Activated T-cell treated with anti-CD3 and anti-CD28 coated beads, Interleukin-2, amount 50 U/mL, for 72 hours (primary cell): ENCODE measurements around the gene IQUB. TPM values are rescaled to one million over a fixed set of nuclear protein-coding genes. Genes with fewer than 3 reads are reported as not detected.
"Not testable (repeated sequence)": the region's sequence is repeated elsewhere in the genome, so short reads cannot be mapped to it uniquely, and the experiment has no call there.

ENCODE experiments used
- ATAC-seq, 2 donors: fragments of 150-1000 bp; cut with Tn5 transposase; replicated peaks in 1 of 2; 2 replicates each; pipeline ENCODE4 v1.10.0; 2021; ENCODE audit warnings: moderate library complexity in 2 of 2, mild to moderate bottlenecking in 1 of 2
- DNase-seq, 2 donors: peaks; one replicate each; pipeline ENCODE4 v3.0.0; 2021 to 2022; ENCODE audit warnings: mixed read lengths in 1 of 2
- H3K27ac Mint-ChIP-seq: one replicate; pipeline ENCODE4 v1.8.0; 2022; ENCODE audit warnings: mild to moderate bottlenecking, moderate library complexity, mixed read lengths
- H3K27me3 Mint-ChIP-seq: one replicate; pipeline ENCODE4 v1.8.0; 2022; ENCODE audit warnings: low read depth, mixed read lengths
- H3K36me3 Mint-ChIP-seq, 2 donors: one replicate each; pipeline ENCODE4 v1.8.0; 2022; ENCODE audit warnings: mixed read lengths in 2 of 2, mild to moderate bottlenecking in 1 of 2; ENCODE audit not compliant: insufficient read depth in 2 of 2
- H3K4me1 Mint-ChIP-seq: one replicate; pipeline ENCODE4 v1.8.0; 2022; ENCODE audit warnings: low read depth, mixed read lengths
- H3K4me3 Mint-ChIP-seq, 2 donors: one replicate each; pipeline ENCODE4 v1.8.0; 2022; ENCODE audit warnings: mild to moderate bottlenecking in 2 of 2, mixed read lengths in 2 of 2, moderate library complexity in 2 of 2
- H3K9me3 Mint-ChIP-seq, 2 donors: one replicate each; pipeline ENCODE4 v1.8.0; 2022; ENCODE audit warnings: mixed read lengths in 2 of 2
- total RNA-seq, 2 donors: library from RNA; stranded (reverse); gene quantifications; one replicate each; pipeline ENCODE4 v1.2.3, GENCODE V29; 2022

IQUB gene
- total RNA-seq, 2 donors from 2014 or later: 0.10 TPM; not detected in 1

DNA sequence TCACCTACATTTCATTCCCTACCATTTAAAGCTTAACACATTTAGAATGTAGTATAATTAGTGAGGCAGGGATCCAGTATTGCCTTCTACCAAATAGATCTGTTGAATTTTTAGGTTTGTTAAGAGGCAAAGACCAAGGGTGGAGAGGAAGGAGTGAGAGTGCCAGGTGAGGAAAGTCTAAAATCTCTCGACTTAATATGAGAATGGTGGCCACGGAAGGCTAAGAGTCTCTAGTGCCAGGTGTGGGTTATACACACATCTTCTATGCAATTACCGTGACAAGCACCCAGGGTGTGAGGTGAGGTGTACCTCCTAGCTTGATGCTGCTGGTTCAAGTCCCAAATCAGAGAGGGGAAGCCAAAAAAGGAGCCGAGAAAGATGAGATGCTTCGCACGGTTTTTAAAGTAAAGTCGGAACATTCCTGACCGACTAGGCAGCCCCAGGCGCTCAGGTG is 439 bp downstream of the IQUB start:
- DNase-seq: peak; percentile 13 to 17
- no peak overlapping the region for H3K27ac Mint-ChIP-seq
- no peaks in the 10 kb centered on the region for H3K36me3 Mint-ChIP-seq
- ATAC-seq: peak; percentile 2 to 10
- H3K27me3 Mint-ChIP-seq: peaks cover 24% of the 10 kb centered on the region
- no peaks in the 10 kb centered on the region for H3K9me3 Mint-ChIP-seq
- H3K4me3 Mint-ChIP-seq: peak overlapping the region; percentile 87 to 95
- H3K4me1 Mint-ChIP-seq: peaks cover 39% of the 10 kb centered on the region

DNA sequence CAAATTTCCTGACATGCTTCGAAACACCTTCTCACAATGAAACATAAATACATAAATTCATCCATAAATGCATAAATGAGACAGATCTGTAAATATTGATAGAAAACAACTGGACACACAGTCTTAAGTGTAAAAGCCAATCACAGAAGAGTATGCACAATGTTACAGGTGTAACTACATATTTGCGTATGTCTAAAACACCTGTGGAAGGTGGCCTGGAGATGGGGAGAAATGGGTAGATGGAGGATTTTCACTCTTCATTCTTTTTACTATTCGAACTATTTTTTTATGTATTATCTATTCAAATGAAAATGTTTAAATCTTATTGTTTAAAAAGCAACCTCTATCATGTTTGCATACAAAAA is 860 bp downstream of the IQUB start:
- no peak overlapping the region for H3K27ac Mint-ChIP-seq
- no peaks in the 10 kb centered on the region for H3K9me3 Mint-ChIP-seq
- H3K4me3 Mint-ChIP-seq: peak overlapping the region; percentile 87 to 95
- no peak for DNase-seq
- H3K27me3 Mint-ChIP-seq: peaks cover 24% of the 10 kb centered on the region
- peaks cover 38% of the 10 kb centered on the region for H3K4me1 Mint-ChIP-seq
- no peaks in the 10 kb centered on the region for H3K36me3 Mint-ChIP-seq
- no peak for ATAC-seq

GRCh38 chr7:123532788-123533552 is 1.4 kb downstream of the IQUB start:
- peak overlapping the region; percentile 25 to 95 for H3K4me3 Mint-ChIP-seq
- not testable (repeated sequence) for H3K27ac Mint-ChIP-seq, H3K9me3 Mint-ChIP-seq, H3K36me3 Mint-ChIP-seq
- peaks cover 33% of the 10 kb centered on the region for H3K4me1 Mint-ChIP-seq
- peak; percentile 42 to 52 for ATAC-seq
- H3K27me3 Mint-ChIP-seq: peaks cover 24% of the 10 kb centered on the region
- DNase-seq: peak; percentile 36 to 49

DNA sequence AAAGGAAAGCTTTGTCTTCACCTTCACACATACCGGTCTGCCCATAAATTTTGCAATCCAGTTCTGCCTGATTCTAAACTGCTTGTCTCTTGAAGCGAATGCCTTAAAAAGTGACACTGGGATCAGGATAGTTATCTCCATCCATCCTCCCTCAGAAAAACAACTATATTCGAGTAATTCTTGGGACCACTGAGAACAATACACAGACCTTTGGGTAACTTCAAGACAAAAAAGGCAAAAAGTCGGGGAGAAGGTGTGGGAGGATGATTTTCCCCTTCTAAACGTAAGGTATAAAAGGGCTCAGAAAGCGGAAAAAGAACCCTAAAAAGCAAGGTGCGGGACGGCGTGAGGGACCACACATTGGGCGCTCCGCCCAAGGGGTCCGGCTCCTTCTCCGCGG is 2.1 kb downstream of the IQUB start:
- Mint-ChIP-seq H3K4me3 (peak overlapping the region; percentile 65 to 77), H3K4me1 (peaks cover 31% of the 10 kb centered on the region)
- H3K27ac Mint-ChIP-seq: not testable (repeated sequence)

GRCh38 chr7:123530035-123530591 is 4.3 kb downstream of the IQUB start:
- H3K4me3 Mint-ChIP-seq, H3K36me3 Mint-ChIP-seq, H3K27ac Mint-ChIP-seq, H3K9me3 Mint-ChIP-seq, ATAC-seq, DNase-seq: not testable (repeated sequence)
- Mint-ChIP-seq H3K27me3 (peaks cover 24% of the 10 kb centered on the region), H3K4me1 (peaks cover 25% of the 10 kb centered on the region)

More for the DNA sequence above, 2.1 kb downstream of the IQUB start:
- ATAC-seq: peak in 1 of 2 donors; percentile 2
- not testable (repeated sequence) for H3K9me3 Mint-ChIP-seq, H3K36me3 Mint-ChIP-seq, DNase-seq
- H3K27me3 Mint-ChIP-seq: peaks cover 24% of the 10 kb centered on the region

DNA sequence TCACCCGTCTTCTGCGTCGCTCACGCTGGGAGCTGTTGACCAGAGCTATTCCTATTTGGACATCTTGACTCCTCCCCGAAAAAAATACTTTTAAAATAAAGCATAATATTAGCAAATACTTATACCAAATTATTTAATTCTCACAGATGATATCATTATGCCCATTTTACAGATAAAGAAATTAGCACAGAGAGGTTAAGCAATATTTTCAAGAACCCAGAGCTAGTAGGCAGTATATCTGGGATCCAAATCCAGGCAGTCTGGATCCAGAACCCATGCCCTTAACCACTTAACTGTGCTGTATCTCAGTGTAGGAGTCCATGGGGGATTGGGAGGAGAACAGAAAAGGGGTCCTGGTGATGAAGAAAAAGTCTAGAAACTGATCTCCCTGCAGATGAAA is 6.1 kb downstream of the IQUB start:
- H3K36me3 Mint-ChIP-seq: no peaks in the 10 kb centered on the region
- no peak overlapping the region for H3K27ac Mint-ChIP-seq
- no peak overlapping the region for H3K4me3 Mint-ChIP-seq
- H3K27me3 Mint-ChIP-seq: peaks cover 14% of the 10 kb centered on the region
- no peaks in the 10 kb centered on the region for H3K9me3 Mint-ChIP-seq
- peaks cover 8% of the 10 kb centered on the region for H3K4me1 Mint-ChIP-seq
- no peak for ATAC-seq
- no peak for DNase-seq

DNA sequence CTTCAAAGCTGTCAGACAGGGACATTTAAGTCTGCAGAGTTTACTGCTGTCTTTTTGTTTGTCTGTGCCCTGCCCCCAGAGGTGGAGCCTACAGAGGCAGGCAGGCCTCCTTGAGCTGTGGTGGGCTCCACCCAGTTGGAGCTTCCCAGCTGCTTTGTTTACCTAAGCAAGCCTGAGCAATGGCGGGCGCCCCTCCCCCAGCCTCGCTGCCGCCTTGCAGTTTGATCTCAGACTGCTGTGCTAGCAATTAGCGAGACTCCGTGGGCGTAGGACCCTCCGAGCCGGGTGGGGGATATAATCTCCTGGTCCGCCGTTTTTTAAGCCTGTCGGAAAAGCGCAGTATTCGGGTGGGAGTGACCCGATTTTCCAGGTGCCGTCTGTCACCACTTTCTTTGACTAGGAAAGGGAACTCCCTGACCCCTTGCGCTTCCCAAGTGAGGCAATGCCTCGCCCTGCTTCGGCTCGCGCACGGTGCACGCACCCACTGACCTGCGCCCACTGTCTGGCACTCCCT is 6.6 kb downstream of the IQUB start:
- not testable (repeated sequence) for H3K27ac Mint-ChIP-seq, H3K4me3 Mint-ChIP-seq, ATAC-seq, H3K27me3 Mint-ChIP-seq, H3K9me3 Mint-ChIP-seq, H3K36me3 Mint-ChIP-seq, DNase-seq, H3K4me1 Mint-ChIP-seq

DNA sequence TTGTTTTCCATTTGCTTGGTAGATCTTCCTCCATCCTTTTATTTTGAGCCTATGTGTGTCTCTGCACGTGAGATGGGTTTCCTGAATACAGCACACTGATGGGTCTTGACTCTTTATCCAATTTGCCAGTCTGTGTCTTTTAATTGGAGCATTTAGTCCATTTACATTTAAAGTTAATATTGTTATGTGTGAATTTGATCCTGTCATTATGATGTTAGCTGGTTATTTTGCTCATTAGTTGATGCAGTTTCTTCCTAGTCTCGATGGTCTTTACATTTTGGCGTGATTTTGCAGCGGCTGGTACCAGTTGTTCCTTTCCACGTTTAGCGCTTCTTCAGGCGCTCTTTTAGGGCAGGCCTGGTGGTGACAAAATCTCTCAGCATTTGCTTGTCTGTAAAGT is 7.9 kb downstream of the IQUB start:
- H3K36me3 Mint-ChIP-seq, ATAC-seq, H3K9me3 Mint-ChIP-seq, H3K27me3 Mint-ChIP-seq, DNase-seq, H3K4me1 Mint-ChIP-seq, H3K27ac Mint-ChIP-seq, H3K4me3 Mint-ChIP-seq: not testable (repeated sequence)

- H3K9me3 Mint-ChIP-seq: no peaks in the 10 kb centered on the region
- peaks cover 6% of the 10 kb centered on the region for H3K27me3 Mint-ChIP-seq
- H3K36me3 Mint-ChIP-seq: no peaks in the 10 kb centered on the region
- DNase-seq: no peak
- no peaks in the 10 kb centered on the region for H3K4me1 Mint-ChIP-seq
- no peak overlapping the region for H3K4me3 Mint-ChIP-seq
- no peak for ATAC-seq
- H3K27ac Mint-ChIP-seq: no peak overlapping the region
Observed at GRCh38 chr7:123522066-123522465, 12.3 kb downstream of the IQUB start.

DNA sequence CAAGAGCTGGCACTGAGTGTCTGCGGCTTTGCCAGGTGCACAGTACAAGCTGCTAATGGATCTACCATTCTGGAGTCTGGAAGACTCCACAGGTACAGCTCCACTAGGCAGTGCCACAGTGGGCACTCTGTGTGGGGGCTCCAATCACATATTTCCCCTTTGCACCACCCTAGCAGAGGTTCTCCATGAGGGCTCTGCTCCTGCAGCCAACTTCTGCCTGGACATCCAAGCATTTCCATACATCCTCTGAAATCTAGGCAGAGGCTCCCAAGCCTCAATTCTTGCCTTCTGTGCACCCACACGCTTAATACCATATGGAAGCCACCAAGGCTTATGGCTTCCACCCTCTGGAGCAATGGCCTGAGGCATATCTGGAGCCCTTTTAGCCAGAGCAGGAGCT is 29.2 kb downstream of the IQUB start:
- no peak for DNase-seq
- Mint-ChIP-seq H3K4me1 (no peaks in the 10 kb centered on the region), H3K27ac (no peak overlapping the region), H3K4me3 (no peak overlapping the region), H3K27me3 (peaks cover 21% of the 10 kb centered on the region), H3K36me3 (peaks cover 0 to 1% of the 10 kb centered on the region in 2 donors), H3K9me3 (peaks cover 2 to 8% of the 10 kb centered on the region in 2 donors)
- no peak for ATAC-seq

- peaks cover 15% of the 10 kb centered on the region for H3K27me3 Mint-ChIP-seq
- H3K4me1 Mint-ChIP-seq: no peaks in the 10 kb centered on the region
- no peak overlapping the region for H3K4me3 Mint-ChIP-seq
- H3K27ac Mint-ChIP-seq: no peak overlapping the region
- DNase-seq (no peak), ATAC-seq (no peak)
- H3K36me3 Mint-ChIP-seq: peaks cover 0 to 1% of the 10 kb centered on the region in 2 donors
- H3K9me3 Mint-ChIP-seq: peaks cover 2 to 8% of the 10 kb centered on the region in 2 donors
Observed at GRCh38 chr7:123502201-123502600, 32.2 kb downstream of the IQUB start.

GRCh38 chr7:123500878-123501489 is 33.4 kb downstream of the IQUB start:
- no peak overlapping the region for H3K27ac Mint-ChIP-seq
- ATAC-seq (no peak), DNase-seq (no peak)
- no peaks in the 10 kb centered on the region for H3K4me1 Mint-ChIP-seq
- no peaks in the 10 kb centered on the region for H3K36me3 Mint-ChIP-seq
- peaks cover 22% of the 10 kb centered on the region for H3K27me3 Mint-ChIP-seq
- H3K4me3 Mint-ChIP-seq: no peak overlapping the region
- H3K9me3 Mint-ChIP-seq: peaks cover 2 to 5% of the 10 kb centered on the region in 2 donors

DNA sequence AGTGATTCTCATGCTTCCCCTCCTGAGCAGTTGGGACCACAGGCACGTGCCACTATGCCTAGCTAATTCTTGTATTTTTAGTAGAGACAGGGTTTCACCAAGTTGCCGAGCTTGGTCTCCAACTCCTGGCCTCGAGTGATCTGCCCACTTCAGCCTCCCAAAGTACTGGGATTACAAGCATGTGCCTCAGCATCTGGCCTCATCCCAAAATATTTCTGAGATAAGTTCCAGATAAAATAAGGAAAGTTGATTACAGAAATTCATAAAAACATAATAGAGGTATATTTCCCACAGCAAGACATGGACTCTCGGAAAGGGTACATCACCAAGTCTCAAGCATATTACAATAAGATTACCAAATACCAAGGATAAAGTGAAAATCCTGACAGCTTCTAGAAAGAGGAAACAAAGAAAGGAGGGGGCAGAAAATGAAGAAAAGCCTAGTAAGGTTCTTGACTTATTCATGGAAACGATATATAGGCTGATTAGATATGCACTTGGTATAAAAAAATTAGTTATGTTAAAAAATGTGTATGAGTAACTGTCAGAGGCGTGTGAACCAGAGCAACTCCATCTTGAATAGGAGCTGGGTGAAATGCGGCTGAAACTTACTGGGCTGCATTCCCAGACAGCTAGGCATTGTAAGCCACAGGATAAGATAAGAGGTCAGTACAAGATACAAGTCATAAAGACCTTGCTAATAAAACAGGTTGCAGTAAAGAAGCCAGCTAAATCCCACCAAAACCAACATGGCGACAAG is 35.0 kb downstream of the IQUB start:
- no peak for DNase-seq
- ATAC-seq: no peak
- Mint-ChIP-seq H3K27ac (no peak overlapping the region), H3K9me3 (peaks cover 0 to 1% of the 10 kb centered on the region in 2 donors), H3K4me1 (no peaks in the 10 kb centered on the region), H3K27me3 (peaks cover 22% of the 10 kb centered on the region), H3K4me3 (no peak overlapping the region), H3K36me3 (no peaks in the 10 kb centered on the region)
